HAP-1 (cell line): ENCODE data around the gene CORO7.

Experiments used
- DNase-seq, 2 experiments: peaks; one replicate each; pipeline ENCODE4 v3.0.0-alpha.2; 2016 to 2020; ENCODE audit warnings: low spot score in 2 of 2
- H3K27me3 ChIP-seq: fragments of 250-450 bp; sonication (Bioruptor Pico); 2 replicates; pipeline ENCODE4 v1.5.1; 2020; ENCODE audit warnings: low read depth, mild to moderate bottlenecking, moderate library complexity
- H3K36me3 ChIP-seq: fragments of 250-450 bp; sonication (Bioruptor Pico); replicated peaks from 2 replicates; pipeline ENCODE4 v1.5.1; 2020; ENCODE audit warnings: mild to moderate bottlenecking
- H3K4me1 ChIP-seq: fragments of 250-450 bp; sonication (Bioruptor Pico); 2 replicates; pipeline ENCODE4 v1.5.1; 2020; ENCODE audit warnings: mild to moderate bottlenecking
- H3K4me3 ChIP-seq: fragments of 250-450 bp; sonication (Bioruptor Pico); 2 replicates; pipeline ENCODE4 v1.5.1; 2020; ENCODE audit warnings: mild to moderate bottlenecking, moderate library complexity
- H3K9me3 ChIP-seq: fragments of 250-450 bp; sonication (Bioruptor Pico); 2 replicates; pipeline ENCODE4 v1.5.1; 2020; ENCODE audit warnings: mild to moderate bottlenecking, moderate library complexity
- in situ Hi-C: fragments of 300-500 bp; cut with MboI; formaldehyde crosslinking; loops from 3 replicates; pipeline ENCODE4 v1.14.3; 2020; ENCODE audit warnings: low sequenced_read_pairs, inconsistent platforms, mixed read lengths

CORO7 gene

GRCh38 chr16:4371357-4372000, 44.9 kb downstream of the CORO7 start, which contains the start of gene VASN:
Gene VASN (plus strand): TSS chr16:4371848. CDS start chr16:4380878, 9,030 bp downstream.
- in situ Hi-C loops = no loop called here
- Histone ChIP-seq H3K36me3 (no peaks in the 10 kb centered on the region), H3K27me3 (no peaks in the 10 kb centered on the region), H3K9me3 (no peaks in the 10 kb centered on the region), H3K4me1 (no peaks in the 10 kb centered on the region), H3K4me3 (no peak within 1 kb of the TSS)
- DNase-seq = no peak

GRCh38 chr16:4370570-4371356, 45.6 kb downstream of the CORO7 start:
- DNase-seq = no peak
- H3K4me1 ChIP-seq = no peaks in the 10 kb centered on the region
- H3K9me3 ChIP-seq = no peaks in the 10 kb centered on the region
- H3K36me3 ChIP-seq = no peaks in the 10 kb centered on the region
- in situ Hi-C loops = no loop called here
- H3K27me3 ChIP-seq = no peaks in the 10 kb centered on the region
- H3K4me3 ChIP-seq = no peak overlapping the region

DNA sequence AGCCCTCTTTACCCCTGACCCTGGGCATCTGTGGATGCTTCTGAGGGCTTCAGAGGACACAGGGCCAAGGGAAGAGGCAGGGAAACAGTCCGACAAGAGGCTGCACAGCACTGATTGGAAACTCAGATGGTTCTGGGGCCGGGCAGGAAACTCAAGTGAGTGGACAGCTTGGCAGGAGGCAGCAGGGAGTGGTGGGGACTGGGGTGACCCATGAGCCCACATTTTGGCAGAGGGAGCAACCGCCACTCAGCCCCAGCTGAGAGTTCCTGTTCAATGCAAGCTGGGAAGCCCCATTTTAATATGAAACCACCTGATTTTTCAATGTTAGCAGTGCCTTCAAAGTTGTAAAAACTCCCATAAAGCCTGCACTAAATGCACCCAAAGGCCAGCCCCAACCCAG, 46.2 kb downstream of the CORO7 start:
- H3K4me3 ChIP-seq = no peak overlapping the region
- no peaks in the 10 kb centered on the region for H3K4me1 ChIP-seq
- 0 out of 2 replicates have a peak, but pooled peaks cover 1% of the 10 kb centered on the region for H3K36me3 ChIP-seq
- in situ Hi-C loops = no loop called here
- DNase-seq = no peak
- no peaks in the 10 kb centered on the region for H3K9me3 ChIP-seq
- no peaks in the 10 kb centered on the region for H3K27me3 ChIP-seq

GRCh38 chr16:4369007-4369733, 47.2 kb downstream of the CORO7 start:
- no peaks in the 10 kb centered on the region for H3K4me1 ChIP-seq
- in situ Hi-C loops = no loop called here
- no peaks in the 10 kb centered on the region for H3K9me3 ChIP-seq
- no peaks in the 10 kb centered on the region for H3K27me3 ChIP-seq
- no peak for DNase-seq
- H3K4me3 ChIP-seq = no peak overlapping the region
- peaks cover 2% of the 10 kb centered on the region; the same call in 1 of the 2 replicates for H3K36me3 ChIP-seq

DNA sequence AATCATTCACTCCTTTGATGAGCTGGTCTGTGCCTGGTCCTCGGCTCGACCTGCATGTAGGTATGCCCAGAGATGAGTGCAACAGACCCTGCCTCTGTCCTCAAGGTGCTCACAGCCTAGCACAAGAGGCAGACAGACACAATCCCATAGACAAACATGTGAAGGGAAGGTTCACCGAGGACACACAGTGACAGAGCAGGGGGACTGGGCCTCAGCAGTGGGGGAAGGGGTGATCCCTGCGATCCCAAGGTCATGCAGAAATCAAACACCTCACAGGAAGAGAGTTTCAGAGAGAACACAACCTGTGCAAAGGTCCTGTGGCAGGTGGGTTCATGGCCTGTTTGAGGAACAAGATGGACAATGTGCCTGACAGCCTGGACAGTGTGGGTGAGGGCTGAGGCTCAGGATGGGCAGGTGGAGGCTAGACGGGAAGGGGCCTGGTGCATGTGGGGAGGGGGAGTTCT, 49.0 kb downstream of the CORO7 start:
- Histone ChIP-seq H3K9me3 (no peaks in the 10 kb centered on the region), H3K4me3 (no peak overlapping the region), H3K36me3 (peaks cover 2% of the 10 kb centered on the region), H3K4me1 (no peaks in the 10 kb centered on the region), H3K27me3 (no peaks in the 10 kb centered on the region)
- no peak for DNase-seq
- in situ Hi-C loops = no loop called here

DNA sequence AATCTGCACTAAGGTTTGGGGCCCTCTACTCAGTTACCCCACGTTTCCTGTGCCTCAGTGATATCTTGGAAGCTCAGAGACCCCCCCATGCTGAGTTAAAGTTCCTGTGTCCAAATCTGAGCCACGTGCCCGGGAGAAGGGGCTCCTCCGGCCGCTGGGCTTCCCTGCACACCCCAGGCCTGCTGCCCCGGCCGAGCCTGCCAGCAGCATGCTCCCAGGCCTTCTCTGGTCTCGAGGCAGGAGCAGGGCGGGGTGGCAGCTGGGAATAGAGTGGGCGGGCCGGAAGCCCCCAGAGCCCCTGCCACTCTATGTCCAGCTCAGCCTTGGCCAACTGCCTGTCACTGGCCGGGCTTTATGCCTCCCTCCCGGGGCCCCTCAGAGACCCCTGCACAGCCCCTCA, 50.4 kb downstream of the CORO7 start:
- H3K27me3 ChIP-seq = no peaks in the 10 kb centered on the region
- in situ Hi-C loops = no loop called here
- no peaks in the 10 kb centered on the region for H3K9me3 ChIP-seq
- no peak overlapping the region for H3K4me3 ChIP-seq
- peaks cover 2% of the 10 kb centered on the region for H3K36me3 ChIP-seq
- no peaks in the 10 kb centered on the region for H3K4me1 ChIP-seq
- DNase-seq = no peak

GRCh38 chr16:4365615-4366014, 50.8 kb downstream of the CORO7 start:
- DNase-seq = no peak
- Histone ChIP-seq H3K4me1 (no peaks in the 10 kb centered on the region), H3K4me3 (no peak overlapping the region), H3K36me3 (peaks cover 2% of the 10 kb centered on the region), H3K27me3 (no peaks in the 10 kb centered on the region), H3K9me3 (no peaks in the 10 kb centered on the region)
- in situ Hi-C loops = no loop called here

- no peaks in the 10 kb centered on the region for H3K9me3 ChIP-seq
- H3K4me1 ChIP-seq = no peaks in the 10 kb centered on the region
- H3K4me3 ChIP-seq = no peak overlapping the region
- in situ Hi-C loops = no loop called here
- H3K36me3 ChIP-seq = peaks cover 2% of the 10 kb centered on the region
- no peaks in the 10 kb centered on the region for H3K27me3 ChIP-seq
- DNase-seq = no peak
Measured at GRCh38 chr16:4365014-4365406, 51.4 kb downstream of the CORO7 start.

GRCh38 chr16:4364196-4365013, 52.0 kb downstream of the CORO7 start:
- peaks cover 2% of the 10 kb centered on the region for H3K36me3 ChIP-seq
- H3K27me3 ChIP-seq = no peaks in the 10 kb centered on the region
- no peak for DNase-seq
- in situ Hi-C loops = no loop called here
- H3K4me1 ChIP-seq = no peaks in the 10 kb centered on the region
- no peaks in the 10 kb centered on the region for H3K9me3 ChIP-seq
- no peak overlapping the region for H3K4me3 ChIP-seq

- no peak for DNase-seq
- H3K27me3 ChIP-seq = no peaks in the 10 kb centered on the region
- no peaks in the 10 kb centered on the region for H3K4me1 ChIP-seq
- H3K36me3 ChIP-seq = peaks cover 2% of the 10 kb centered on the region
- in situ Hi-C loops = no loop called here
- H3K9me3 ChIP-seq = no peaks in the 10 kb centered on the region
- H3K4me3 ChIP-seq = no peak overlapping the region
Measured at GRCh38 chr16:4362476-4363135, 53.8 kb downstream of the CORO7 start.

DNA sequence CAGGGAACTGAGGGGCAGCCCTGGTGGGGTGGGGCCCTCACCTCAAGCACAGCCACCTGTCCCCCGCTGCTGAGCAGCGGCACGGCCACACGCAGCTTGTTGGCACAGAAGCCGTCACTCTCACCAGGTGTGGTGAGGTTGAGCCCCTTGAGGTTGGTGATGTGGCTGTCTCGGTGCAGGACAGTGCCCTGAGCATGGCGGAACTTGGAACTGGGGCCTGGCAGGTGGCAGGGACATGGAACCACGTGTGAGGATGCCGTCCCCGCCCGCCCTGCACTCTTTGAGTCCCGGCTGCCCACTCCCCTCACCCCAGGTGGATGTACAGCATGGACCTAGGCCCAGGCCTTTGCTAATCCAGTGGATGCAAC, 54.5 kb downstream of the CORO7 start:
- Histone ChIP-seq H3K36me3 (peaks cover 2% of the 10 kb centered on the region), H3K27me3 (no peaks in the 10 kb centered on the region), H3K4me3 (no peak overlapping the region), H3K9me3 (no peaks in the 10 kb centered on the region), H3K4me1 (no peaks in the 10 kb centered on the region)
- no peak for DNase-seq
- in situ Hi-C loops = no loop called here

DNA sequence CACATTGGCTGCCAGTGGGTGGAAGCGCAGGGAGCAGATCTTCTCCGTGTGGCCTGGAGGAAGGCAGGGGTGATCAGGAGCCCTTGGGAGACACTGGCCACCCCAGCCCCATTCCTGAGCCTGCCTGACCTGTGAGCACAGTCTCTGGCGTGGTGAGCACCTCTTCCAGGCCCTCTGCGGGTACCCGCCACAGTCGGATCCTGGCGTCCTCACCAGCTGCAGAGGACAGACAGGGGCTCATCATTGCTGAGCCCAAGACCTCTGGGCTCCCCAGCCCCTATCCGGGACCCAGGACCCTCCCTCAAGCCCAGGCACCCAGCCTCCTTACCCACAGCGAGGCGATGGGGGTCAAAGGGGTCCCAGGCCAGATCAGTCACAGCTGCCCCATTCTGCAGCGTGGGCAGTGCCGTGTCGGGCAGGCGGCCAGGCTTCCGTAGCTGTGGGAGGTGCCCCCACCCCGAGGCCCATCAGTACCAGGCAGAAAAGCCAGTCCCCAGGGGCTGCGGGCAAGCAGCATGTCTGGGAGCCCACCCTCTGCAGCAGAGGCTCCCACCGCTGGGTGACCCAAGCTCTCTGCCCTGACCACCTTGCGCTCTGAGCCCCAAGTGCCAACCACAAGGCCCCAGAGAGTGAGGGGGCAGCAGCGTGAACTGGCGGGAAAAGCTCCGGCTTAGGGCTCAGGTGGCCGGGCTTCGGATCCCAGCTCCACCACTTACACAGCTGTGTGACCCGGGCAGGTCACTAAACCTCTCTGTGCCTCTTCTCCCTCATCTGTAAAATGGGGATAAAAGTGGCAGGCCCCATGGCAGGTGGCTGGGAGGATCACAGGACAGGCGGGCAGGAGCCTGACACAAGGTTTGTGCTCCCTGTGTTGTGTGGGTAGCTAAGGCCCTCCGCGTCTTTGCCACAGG, 55.1 kb downstream of the CORO7 start:
- no peak for DNase-seq
- Histone ChIP-seq H3K9me3 (no peaks in the 10 kb centered on the region), H3K4me1 (no peaks in the 10 kb centered on the region), H3K36me3 (peaks cover 2% of the 10 kb centered on the region), H3K27me3 (no peaks in the 10 kb centered on the region), H3K4me3 (no peak overlapping the region)
- in situ Hi-C loops = no loop called here
